Measurements from ENCODE around the gene FBXO22.

GRCh38 chr15:75955720-75956119 lies 52.0 kb downstream of the FBXO22 start:
- TF ChIP-seq CBX5 (CRISPR knock-in tag; IDR thresholded peaks at IDR 0.05; ENCODE audit: borderline replicate concordance) (no peak), ZNF580 (CRISPR knock-in tag; IDR thresholded peaks at IDR 0.05; ENCODE audit: borderline replicate concordance, low read depth) (no peak), CTCF (CRISPR knock-in tag; IDR thresholded peaks at IDR 0.05) (no peak), MTA3 (CRISPR knock-in tag; IDR thresholded peaks at IDR 0.05) (no peak), RFX5 (IDR thresholded peaks at IDR 0.05; ENCODE audit: low read depth, low read length) (no peak)

Measured in HepG2 (cell line).